Measurements from ENCODE around the gene FAM107B. TPM values are rescaled to one million over a fixed set of nuclear protein-coding genes. Genes with fewer than 3 reads are reported as not detected.

Gene FAM107B
- total and polyA plus RNA-seq, 7 donors: 12.8 to 111 (median 15.0) TPM

GRCh38 chr10:14731875-14732512 is 42.7 kb downstream of the FAM107B start:
- Histone ChIP-seq H3K4me1 (peaks cover 0 to 16% (median 10%) of the 10 kb centered on the region in 4 donors), H3K27ac (no peak overlapping the region), H3K9me3 (no peaks in the 10 kb centered on the region), H3K4me3 (no peak overlapping the region), H3K36me3 (no peaks in the 10 kb centered on the region), H3K27me3 (no peaks in the 10 kb centered on the region)
- no peak for TF ChIP-seq EP300 (IDR thresholded peaks at IDR 0.05)
- TF ChIP-seq CTCF (IDR thresholded peaks at IDR 0.05): no peak
- TF ChIP-seq POLR2A (IDR thresholded peaks at IDR 0.05): no peak
- TF ChIP-seq POLR2AphosphoS5 (IDR thresholded peaks at IDR 0.05): no peak
- intact Hi-C loops (cut with DNase I): loop anchor here (10.0 kb wide), 1 partner anchor 127 kb away; no protein-coding TSS in a partner anchor
- 78 to 84% methylated on average over 14 of the region's 14 CpGs for WGBS, 2 donors
- no peak for DNase-seq

- TF ChIP-seq CTCF (IDR thresholded peaks at IDR 0.05) (no peak), EP300 (IDR thresholded peaks at IDR 0.05) (no peak), POLR2A (IDR thresholded peaks at IDR 0.05) (no peak), POLR2AphosphoS5 (IDR thresholded peaks at IDR 0.05) (no peak)
- no peaks in the 10 kb centered on the region for H3K4me1 ChIP-seq
- no peaks in the 10 kb centered on the region for H3K9me3 ChIP-seq
- DNase-seq: no peak
- intact Hi-C loops (cut with DNase I): no loop called here
- H3K4me3 ChIP-seq: no peak overlapping the region
- no peaks in the 10 kb centered on the region for H3K36me3 ChIP-seq
- WGBS, 2 donors: 75 to 89% methylated on average over 3 of the region's 3 CpGs
- H3K27ac ChIP-seq: no peak overlapping the region
- H3K27me3 ChIP-seq: no peaks in the 10 kb centered on the region
Measured at GRCh38 chr10:14728346-14728745, 46.4 kb downstream of the FAM107B start.

GRCh38 chr10:14727924-14728323 is 46.8 kb downstream of the FAM107B start:
- no peaks in the 10 kb centered on the region for H3K9me3 ChIP-seq
- intact Hi-C loops (cut with DNase I): no loop called here
- no peaks in the 10 kb centered on the region for H3K27me3 ChIP-seq
- WGBS, 2 donors: 83 to 85% methylated on average over 1 of the region's 1 CpG
- no peak for TF ChIP-seq POLR2A (IDR thresholded peaks at IDR 0.05)
- no peak for TF ChIP-seq CTCF (IDR thresholded peaks at IDR 0.05)
- no peak for TF ChIP-seq POLR2AphosphoS5 (IDR thresholded peaks at IDR 0.05)
- no peak for TF ChIP-seq EP300 (IDR thresholded peaks at IDR 0.05)
- DNase-seq: no peak
- H3K4me3 ChIP-seq: no peak overlapping the region
- H3K4me1 ChIP-seq: no peaks in the 10 kb centered on the region
- no peaks in the 10 kb centered on the region for H3K36me3 ChIP-seq
- no peak overlapping the region for H3K27ac ChIP-seq

- Histone ChIP-seq H3K4me1 (no peaks in the 10 kb centered on the region), H3K27ac (no peak overlapping the region), H3K4me3 (no peak overlapping the region), H3K36me3 (no peaks in the 10 kb centered on the region), H3K27me3 (no peaks in the 10 kb centered on the region), H3K9me3 (no peaks in the 10 kb centered on the region)
- intact Hi-C loops (cut with DNase I): no loop called here
- WGBS, 2 donors: 50 to 80% methylated on average over 1 of the region's 1 CpG
- DNase-seq: no peak
- TF ChIP-seq POLR2AphosphoS5 (IDR thresholded peaks at IDR 0.05): no peak
- TF ChIP-seq CTCF (IDR thresholded peaks at IDR 0.05): no peak
- TF ChIP-seq EP300 (IDR thresholded peaks at IDR 0.05): no peak
- TF ChIP-seq POLR2A (IDR thresholded peaks at IDR 0.05): no peak
Measured at GRCh38 chr10:14727465-14727864, 47.2 kb downstream of the FAM107B start.

- H3K36me3 ChIP-seq: no peaks in the 10 kb centered on the region
- no peak overlapping the region for H3K4me3 ChIP-seq
- H3K27me3 ChIP-seq: no peaks in the 10 kb centered on the region
- H3K27ac ChIP-seq: no peak overlapping the region
- TF ChIP-seq POLR2A (IDR thresholded peaks at IDR 0.05) (no peak), EP300 (IDR thresholded peaks at IDR 0.05) (no peak), CTCF (IDR thresholded peaks at IDR 0.05) (no peak), POLR2AphosphoS5 (IDR thresholded peaks at IDR 0.05) (no peak)
- DNase-seq: no peak
- WGBS, 2 donors: 82 to 84% methylated on average over 2 of the region's 2 CpGs
- H3K4me1 ChIP-seq: no peaks in the 10 kb centered on the region
- no peaks in the 10 kb centered on the region for H3K9me3 ChIP-seq
- intact Hi-C loops (cut with DNase I): no loop called here
Measured at GRCh38 chr10:14724931-14725330, 49.8 kb downstream of the FAM107B start.
